ENCODE results near the gene ESPN. TPM values are rescaled to one million over a fixed set of nuclear protein-coding genes. Genes with fewer than 3 reads are reported as not detected.

Gene ESPN
- total and polyA plus RNA-seq, 2 of the 8 experiments (the other 6 are each of a cell fraction or from before 2014, with no cell fraction given): 5.2 to 16.3 TPM

DNA sequence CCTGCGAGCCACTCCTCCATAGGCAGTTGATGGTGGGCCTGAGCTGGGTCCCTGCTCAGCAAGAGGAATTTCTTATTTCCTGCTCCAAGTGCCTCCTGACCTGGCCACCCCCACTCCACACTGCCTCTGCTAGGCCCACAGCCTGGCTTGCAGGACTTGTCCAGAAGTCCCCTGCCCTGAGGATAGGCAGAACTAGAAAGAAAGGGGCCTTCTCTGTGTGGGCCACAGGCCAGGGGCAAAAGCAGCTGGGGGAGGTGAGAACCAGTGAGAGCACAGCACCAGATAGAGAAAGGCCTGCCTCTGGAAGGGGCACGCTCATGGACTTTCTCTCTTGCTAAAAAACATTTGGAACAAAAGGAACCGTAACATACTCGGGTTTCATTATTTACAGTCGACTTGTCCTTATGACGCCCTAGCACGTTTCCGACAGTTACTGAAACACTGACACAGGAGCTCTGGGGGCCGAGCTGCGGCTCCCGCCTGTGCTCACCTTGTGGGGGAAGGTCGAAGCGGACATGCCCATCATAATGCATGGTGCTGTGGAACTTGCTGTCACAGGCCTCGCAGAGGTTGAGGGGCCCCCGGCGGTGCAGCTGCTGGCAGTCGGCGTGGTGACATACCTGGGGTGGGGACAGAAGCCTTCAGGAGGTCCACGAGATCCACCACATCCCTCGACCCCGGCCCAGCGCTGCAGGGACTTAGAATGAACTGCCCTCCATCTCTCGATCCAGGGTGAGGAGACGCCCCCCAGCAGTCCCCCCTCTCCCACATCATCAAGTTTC lies 52.7 kb downstream of the ESPN start:
- H3K56ac ChIP-seq (replicated peaks; ENCODE audit: insufficient read length, low read depth, low read length): no peak overlapping the region
- no peak overlapping the region for H2BK5ac ChIP-seq (ENCODE audit: low read depth, low read length)
- H3K18ac ChIP-seq (ENCODE audit: extremely low read depth, low read length): no peak overlapping the region
- no peaks in the 10 kb centered on the region; a peak in 1 of 7 replicates for H3K27me3 ChIP-seq (replicated peaks in 1 of 4; ENCODE audit: control insufficient read depth in 3 of 4, extremely low read depth in 1 of 4, insufficient read depth in 3 of 4, low read length in 3 of 4)
- H2BK15ac ChIP-seq (ENCODE audit: low read length): no peak overlapping the region
- H2BK120ac ChIP-seq (replicated peaks; ENCODE audit: low read depth, low read length): no peak overlapping the region
- no peak overlapping the region for H3K4me3 ChIP-seq (ENCODE audit: extremely low read depth in 1 of 4, insufficient read depth in 2 of 4, low read depth in 3 of 4, low read length in 4 of 4)
- H3K4ac ChIP-seq (replicated peaks; ENCODE audit: insufficient read length, low read depth, low read length): no peak overlapping the region
- no peak overlapping the region for H4K5ac ChIP-seq (ENCODE audit: insufficient read length, low read depth, low read length)
- no peak overlapping the region for H3K27ac ChIP-seq (ENCODE audit: low read depth, low read length)
- no peak for TF ChIP-seq CHD1 (IDR thresholded peaks at IDR 0.05; ENCODE audit: low read depth, low read length)
- TF ChIP-seq EP300 (IDR thresholded peaks at IDR 0.05; ENCODE audit: borderline replicate concordance in 1 of 2, low read depth in 2 of 2, low read length in 2 of 2): peak in 1 of 2 experiments; percentile 6; a peak in 1 of 3 replicates
- H3K36me3 ChIP-seq (ENCODE audit: control insufficient read depth in 2 of 4, insufficient read depth in 4 of 4, low read length in 3 of 4): peaks cover 0 to 3% (median 0%) of the 10 kb centered on the region in 4 experiments; a peak in 2 of 8 replicates
- H3K14ac ChIP-seq (ENCODE audit: insufficient read length): no peak overlapping the region
- H3K23ac ChIP-seq (ENCODE audit: insufficient read length): no peak overlapping the region
- ChIA-PET CTCF (ENCODE audit: partially characterized antibody) (interaction anchor here (0.7 to 6.6 kb wide), 16 partner anchors 10 to 58 kb away, joined by 3 to 87 read pairs (median 8); partner anchors contain the start of genes PLEKHG5 and TNFRSF25), POLR2A (ENCODE audit: partially characterized antibody) (interaction anchor here (0.6 to 13.7 kb wide), 5 partner anchors 9 to 26 kb away, joined by 3 to 123 read pairs (median 4); no protein-coding TSS in a partner anchor)
- no peak for FAIRE-seq
- H3K9ac ChIP-seq (replicated peaks in 1 of 4; ENCODE audit: extremely low read depth in 1 of 4, low read depth in 3 of 4, low read length in 3 of 4): no peak overlapping the region
- H3K79me1 ChIP-seq (ENCODE audit: low read depth, low read length): no peaks in the 10 kb centered on the region
- H4K20me1 ChIP-seq (replicated peaks in 1 of 2; ENCODE audit: control insufficient read depth in 1 of 2, insufficient read depth in 2 of 2, low read length in 2 of 2): no peaks in the 10 kb centered on the region
- H3K9me3 ChIP-seq (ENCODE audit: insufficient read depth in 2 of 2, low read depth in 1 of 2, low read length in 1 of 2): no peaks in the 10 kb centered on the region
- no peak overlapping the region for H2BK20ac ChIP-seq (ENCODE audit: low read length)
- H3K4me1 ChIP-seq (replicated peaks in 1 of 4; ENCODE audit: control insufficient read depth in 3 of 4, insufficient read depth in 4 of 4, low read length in 3 of 4): peaks cover 0 to 17% (median 11%) of the 10 kb centered on the region in 4 experiments; a peak in 6 of 7 replicates
- H4K8ac ChIP-seq (ENCODE audit: extremely low read depth, insufficient read depth, low read length): 0 out of 2 replicates have a peak overlapping the region, but pooled peaks have one; percentile 41
- no peaks in the 10 kb centered on the region for H3K79me2 ChIP-seq (ENCODE audit: control insufficient read depth in 1 of 2, insufficient read depth in 2 of 2, low read length in 2 of 2)
- no peaks in the 10 kb centered on the region for H3K23me2 ChIP-seq (ENCODE audit: low read depth, low read length)
- no peak overlapping the region for H4K91ac ChIP-seq (replicated peaks; ENCODE audit: insufficient read length, low read length)
- no peak overlapping the region for H2AFZ ChIP-seq (ENCODE audit: low read length)
- 87% methylated on average over 24 of the region's 24 CpGs; no CpG with 5 or more reads in 1 of the 2 experiments for WGBS, 2 experiments (ENCODE audit: extremely low coverage in 1 of 2, insufficient coverage in 1 of 2, insufficient read length in 1 of 2, insufficient replicate concordance in 2 of 2, low coverage in 1 of 2, low lambda C conversion rate in 2 of 2, missing lambda C conversion rate in 1 of 2)
- no peak overlapping the region; the same call in 1 of the 2 replicates for H2AK5ac ChIP-seq (ENCODE audit: low read depth, low read length)
- no peak overlapping the region for H2BK12ac ChIP-seq (ENCODE audit: low read depth, low read length)
- no peak overlapping the region for H3K4me2 ChIP-seq (ENCODE audit: insufficient read depth in 1 of 2, low read depth in 2 of 2, low read length in 2 of 2)
- no peak for DNase-seq (ENCODE audit: low read depth in 1 of 2, low spot score in 2 of 2)

All from H1 (cell line).